Skeletal muscle satellite cell (primary cell): ENCODE data around the gene XKRX.

Experiments
- H3K27me3 ChIP-seq: 2 replicates; pipeline ENCODE4 v1.7.0; 2013; ENCODE audit warnings: low read length; ENCODE audit not compliant: control insufficient read depth, insufficient read depth
- H3K36me3 ChIP-seq: 2 replicates; pipeline ENCODE4 v1.7.0; 2013; ENCODE audit warnings: mild to moderate bottlenecking, control low read depth, low read length; ENCODE audit not compliant: insufficient read depth
- H3K4me1 ChIP-seq: 2 replicates; pipeline ENCODE4 v1.7.0; 2013; ENCODE audit warnings: low read length; ENCODE audit not compliant: control insufficient read depth, insufficient read depth
- H3K4me2 ChIP-seq: 2 replicates; pipeline ENCODE4 v1.7.0; 2013; ENCODE audit warnings: mild to moderate bottlenecking, low read length
- H3K4me3 ChIP-seq: 2 replicates; pipeline ENCODE4 v1.7.0; 2013; ENCODE audit warnings: low read length
- H3K9ac ChIP-seq: 2 replicates; pipeline ENCODE4 v1.7.0; 2013; ENCODE audit warnings: mild to moderate bottlenecking, low read depth, low read length, moderate library complexity
- H3K9me3 ChIP-seq: replicated peaks from 2 replicates; pipeline ENCODE4 v1.7.0; 2013; ENCODE audit warnings: mild to moderate bottlenecking, control low read depth, low read length

Gene XKRX

GRCh38 chrX:100939333-100939732, 10.6 kb upstream of the XKRX start:
- no peak overlapping the region for H3K9ac ChIP-seq
- no peaks in the 10 kb centered on the region for H3K27me3 ChIP-seq
- H3K36me3 ChIP-seq, result no peaks in the 10 kb centered on the region
- no peaks in the 10 kb centered on the region for H3K9me3 ChIP-seq
- no peaks in the 10 kb centered on the region for H3K4me1 ChIP-seq
- no peak overlapping the region for H3K4me3 ChIP-seq
- H3K4me2 ChIP-seq, result no peak overlapping the region

DNA sequence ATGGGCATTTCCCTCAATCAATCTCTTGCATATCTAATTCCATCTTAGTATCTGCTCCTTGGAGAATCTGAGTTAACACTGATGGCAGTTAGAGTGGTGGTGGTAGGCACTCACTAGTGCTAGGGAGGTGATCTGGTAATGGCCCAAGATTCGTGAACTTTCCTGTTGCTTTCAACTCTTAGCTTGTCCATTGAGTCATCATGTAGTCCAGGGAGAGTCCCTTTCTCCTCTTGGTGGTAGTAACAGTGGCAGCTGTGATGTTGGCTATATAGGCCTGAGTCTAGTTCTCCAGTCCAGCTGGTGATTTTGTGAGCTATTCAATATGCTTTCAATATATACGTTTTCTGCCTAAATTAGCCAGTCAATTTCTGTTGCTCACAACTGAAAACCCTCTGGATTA, 7.0 kb upstream of the XKRX start:
- Histone ChIP-seq H3K27me3 (no peaks in the 10 kb centered on the region), H3K4me2 (no peak overlapping the region), H3K36me3 (no peaks in the 10 kb centered on the region), H3K4me3 (no peak overlapping the region), H3K9ac (no peak overlapping the region), H3K9me3 (peaks cover 4% of the 10 kb centered on the region), H3K4me1 (no peaks in the 10 kb centered on the region)

DNA sequence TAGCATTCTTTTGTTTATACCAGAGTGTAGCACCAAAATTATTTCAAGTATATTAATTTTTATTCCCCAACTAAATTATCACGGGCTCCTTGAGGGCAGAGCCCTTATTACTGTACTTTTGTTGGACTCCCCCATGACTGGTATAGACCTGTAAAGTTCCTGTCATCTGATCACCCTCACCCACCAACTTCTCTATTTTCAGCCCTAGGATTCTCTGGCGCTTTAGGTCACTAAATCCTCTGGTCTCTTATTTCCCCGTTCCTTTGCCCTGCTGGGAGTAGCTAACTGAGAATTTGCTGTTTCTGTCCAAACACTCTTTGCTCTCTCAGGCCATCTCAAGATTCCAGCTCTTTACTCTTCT, 3.2 kb upstream of the XKRX start:
- H3K4me3 ChIP-seq, result no peak overlapping the region
- H3K9ac ChIP-seq, result no peak overlapping the region
- no peaks in the 10 kb centered on the region for H3K36me3 ChIP-seq
- H3K9me3 ChIP-seq, result peaks cover 4% of the 10 kb centered on the region
- no peak overlapping the region for H3K4me2 ChIP-seq
- H3K27me3 ChIP-seq, result no peaks in the 10 kb centered on the region
- peaks cover 4% of the 10 kb centered on the region for H3K4me1 ChIP-seq

GRCh38 chrX:100931218-100931924, 2.7 kb upstream of the XKRX start:
- no peaks in the 10 kb centered on the region for H3K27me3 ChIP-seq
- peaks cover 4% of the 10 kb centered on the region for H3K9me3 ChIP-seq
- H3K4me1 ChIP-seq, result peaks cover 4% of the 10 kb centered on the region
- H3K36me3 ChIP-seq, result no peaks in the 10 kb centered on the region
- no peak overlapping the region for H3K4me3 ChIP-seq
- H3K4me2 ChIP-seq, result no peak overlapping the region
- H3K9ac ChIP-seq, result no peak overlapping the region

- H3K9ac ChIP-seq, result no peak overlapping the region
- peaks cover 4% of the 10 kb centered on the region for H3K4me1 ChIP-seq
- H3K27me3 ChIP-seq, result no peaks in the 10 kb centered on the region
- no peaks in the 10 kb centered on the region for H3K36me3 ChIP-seq
- H3K9me3 ChIP-seq, result peaks cover 4% of the 10 kb centered on the region
- H3K4me3 ChIP-seq, result peak overlapping the region; percentile 48
- no peak overlapping the region for H3K4me2 ChIP-seq
These were observed 2.3 kb downstream of the XKRX start for GRCh38 chrX:100926453-100926852.

DNA sequence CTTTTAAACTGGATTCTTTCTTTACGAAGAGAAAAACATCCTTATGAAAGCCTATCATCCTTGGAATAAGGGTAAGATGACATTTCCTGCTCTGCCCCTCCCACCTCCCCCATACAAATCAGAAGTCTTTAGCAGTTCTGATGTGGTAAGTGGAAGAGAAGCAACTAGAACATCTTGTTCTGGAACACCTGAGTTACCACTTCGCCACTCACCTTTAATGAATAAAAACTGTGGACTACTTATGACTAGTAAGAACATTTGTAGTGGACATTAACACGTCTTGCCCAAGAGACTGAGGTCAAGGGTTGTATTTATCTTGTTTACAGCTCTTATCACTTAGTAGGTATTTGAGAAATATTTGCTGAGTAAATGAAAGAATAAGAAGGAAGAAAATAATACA, 4.3 kb downstream of the XKRX start:
- no peak overlapping the region for H3K4me3 ChIP-seq
- H3K4me2 ChIP-seq, result no peak overlapping the region
- H3K4me1 ChIP-seq, result peaks cover 1% of the 10 kb centered on the region
- no peaks in the 10 kb centered on the region for H3K36me3 ChIP-seq
- no peaks in the 10 kb centered on the region for H3K9me3 ChIP-seq
- H3K27me3 ChIP-seq, result no peaks in the 10 kb centered on the region
- no peak overlapping the region for H3K9ac ChIP-seq

- Histone ChIP-seq H3K36me3 (no peaks in the 10 kb centered on the region), H3K9me3 (no peaks in the 10 kb centered on the region), H3K27me3 (no peaks in the 10 kb centered on the region), H3K4me2 (no peak overlapping the region), H3K4me3 (no peak overlapping the region), H3K4me1 (peaks cover 10% of the 10 kb centered on the region), H3K9ac (no peak overlapping the region)
These were observed 13.2 kb downstream of the XKRX start for GRCh38 chrX:100915562-100915961.

DNA sequence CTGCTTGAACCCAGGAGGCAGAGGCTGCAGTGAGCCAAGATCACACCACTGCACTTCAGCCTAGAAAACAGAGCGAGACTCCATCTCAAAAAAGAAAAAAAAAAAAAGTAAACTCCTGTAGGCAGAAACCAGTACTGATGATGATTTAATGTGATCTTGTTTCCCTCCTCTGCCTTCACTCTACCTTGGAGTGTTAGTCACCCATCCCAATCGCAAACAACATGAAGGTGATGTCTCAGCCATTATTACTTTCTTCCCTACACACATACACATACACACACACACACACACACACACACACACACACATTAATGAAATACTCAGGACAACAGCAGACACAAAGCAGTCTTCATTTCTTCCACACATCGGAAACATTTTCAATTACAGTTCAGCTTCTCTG, 15.6 kb downstream of the XKRX start:
- H3K9me3 ChIP-seq, result no peaks in the 10 kb centered on the region
- H3K36me3 ChIP-seq, result no peaks in the 10 kb centered on the region
- H3K27me3 ChIP-seq, result no peaks in the 10 kb centered on the region
- H3K4me1 ChIP-seq, result peaks cover 10% of the 10 kb centered on the region
- no peak overlapping the region for H3K4me2 ChIP-seq
- H3K9ac ChIP-seq, result no peak overlapping the region
- H3K4me3 ChIP-seq, result no peak overlapping the region

DNA sequence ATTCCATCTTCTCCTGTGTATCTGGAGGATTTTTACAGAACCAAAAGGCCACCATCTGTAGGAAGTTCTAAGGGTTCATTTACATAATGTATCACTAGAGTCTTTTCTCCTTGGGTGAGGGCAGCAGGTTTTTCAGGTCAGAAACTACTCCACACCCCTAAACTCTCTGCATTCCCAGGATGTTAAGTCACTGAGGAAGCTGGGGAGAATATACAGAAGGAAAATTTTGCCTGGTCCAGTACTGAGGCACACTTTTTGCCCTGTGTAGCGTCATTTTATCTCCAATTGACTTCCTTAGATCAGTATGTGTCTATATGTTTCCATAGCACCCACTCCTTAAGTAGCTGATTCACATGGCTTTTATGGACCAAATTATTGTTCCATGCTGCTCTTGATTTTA, 17.0 kb downstream of the XKRX start:
- Histone ChIP-seq H3K4me2 (no peak overlapping the region), H3K36me3 (no peaks in the 10 kb centered on the region), H3K9me3 (no peaks in the 10 kb centered on the region), H3K4me1 (peaks cover 10% of the 10 kb centered on the region), H3K27me3 (no peaks in the 10 kb centered on the region), H3K4me3 (no peak overlapping the region), H3K9ac (no peak overlapping the region)

DNA sequence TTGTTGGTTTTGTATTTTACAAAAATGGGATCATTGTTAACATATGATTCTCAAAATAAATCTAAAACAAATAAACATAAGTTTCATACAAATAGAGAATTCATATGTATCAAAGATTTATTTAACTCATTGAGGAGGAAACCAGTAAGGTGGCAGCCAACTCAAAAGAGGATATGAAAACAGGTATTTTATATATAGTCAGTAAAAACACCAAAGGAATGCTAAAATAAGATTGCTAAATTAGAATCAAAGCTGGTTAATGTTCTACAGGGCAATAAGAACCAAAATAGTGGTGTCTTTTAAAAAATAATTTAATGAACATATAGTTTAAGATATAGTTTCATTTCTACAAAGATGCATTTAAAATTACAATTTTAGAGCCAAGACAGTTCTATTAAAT, 23.1 kb downstream of the XKRX start:
- no peak overlapping the region for H3K4me2 ChIP-seq
- no peaks in the 10 kb centered on the region for H3K36me3 ChIP-seq
- H3K4me3 ChIP-seq, result no peak overlapping the region
- no peaks in the 10 kb centered on the region for H3K27me3 ChIP-seq
- H3K4me1 ChIP-seq, result no peaks in the 10 kb centered on the region
- no peak overlapping the region for H3K9ac ChIP-seq
- no peaks in the 10 kb centered on the region for H3K9me3 ChIP-seq

DNA sequence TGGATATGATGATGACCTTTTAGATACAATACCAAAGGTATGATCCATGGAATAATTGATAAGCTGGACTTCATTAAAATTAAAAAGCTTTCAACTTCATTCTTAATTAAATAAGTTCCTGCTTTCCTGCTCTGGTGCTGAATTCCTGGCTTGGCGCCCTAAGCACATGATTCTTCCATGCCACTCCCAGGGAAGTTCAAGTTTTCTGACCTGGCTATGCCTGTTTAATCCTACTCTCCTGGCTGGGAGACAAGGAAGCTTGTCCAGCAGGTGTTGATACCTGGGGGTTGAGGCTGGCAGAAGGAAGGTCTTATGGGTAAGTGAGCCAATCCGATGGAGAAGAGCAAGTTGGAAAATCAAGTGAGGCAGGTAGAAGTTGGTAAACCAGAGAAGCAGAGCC, 24.3 kb downstream of the XKRX start:
- no peaks in the 10 kb centered on the region for H3K9me3 ChIP-seq
- H3K4me2 ChIP-seq, result no peak overlapping the region

DNA sequence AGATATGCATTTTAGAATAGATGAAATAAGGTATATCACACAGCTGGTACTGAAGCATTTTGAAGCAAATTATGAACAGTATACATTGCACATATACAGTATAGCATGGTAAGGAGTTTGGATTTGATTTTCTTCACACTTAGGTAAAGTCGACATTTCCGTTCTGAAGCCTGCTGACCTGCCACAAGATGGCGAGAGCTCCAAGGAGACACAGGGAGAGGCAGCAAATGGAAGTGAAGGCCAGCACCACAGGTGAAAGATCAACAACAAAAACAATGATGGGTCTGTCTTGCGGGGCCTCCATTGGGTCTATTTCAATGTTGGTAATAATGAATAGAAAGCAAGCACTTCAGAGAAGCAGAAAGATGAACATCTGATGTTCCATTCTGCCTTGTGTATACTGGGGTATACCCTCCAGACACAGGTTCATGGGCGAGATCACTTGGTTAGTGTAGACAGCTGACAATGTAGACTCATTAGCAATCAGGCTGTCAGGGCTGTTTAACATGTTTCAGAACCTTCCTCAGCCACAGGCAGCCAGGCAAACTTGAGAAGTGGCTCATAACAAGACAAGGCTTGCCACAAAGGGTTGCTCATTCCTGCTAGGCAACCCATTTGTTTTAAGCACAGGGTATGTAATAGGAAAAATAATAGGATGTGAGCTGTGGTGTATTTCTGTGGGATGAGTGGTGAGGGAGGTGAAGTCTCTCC, 33.2 kb downstream of the XKRX start:
- H3K9me3 ChIP-seq, result no peaks in the 10 kb centered on the region
- H3K4me3 ChIP-seq, result no peak overlapping the region
- H3K27me3 ChIP-seq, result no peaks in the 10 kb centered on the region
- H3K36me3 ChIP-seq, result no peaks in the 10 kb centered on the region
- no peak overlapping the region for H3K9ac ChIP-seq
- no peak overlapping the region for H3K4me2 ChIP-seq
- H3K4me1 ChIP-seq, result peaks cover 7% of the 10 kb centered on the region

More for the DNA sequence above, 24.3 kb downstream of the XKRX start:
- no peaks in the 10 kb centered on the region for H3K27me3 ChIP-seq
- no peak overlapping the region for H3K4me3 ChIP-seq
- H3K36me3 ChIP-seq, result no peaks in the 10 kb centered on the region
- no peak overlapping the region for H3K9ac ChIP-seq
- no peaks in the 10 kb centered on the region for H3K4me1 ChIP-seq
